H1 (cell line): ENCODE measurements around the gene GABRR1. TPM values are rescaled to one million over a fixed set of nuclear protein-coding genes. Genes with fewer than 3 reads are reported as not detected.

Experiments used
- CHD7 ChIP-seq: fragments of 300-600 bp; sonication (generic); IDR thresholded peaks from 2 replicates; pipeline ENCODE4 v1.7.1; 2012; ENCODE audit warnings: low read length, moderate library complexity, mild to moderate bottlenecking, inconsistent platforms; ENCODE audit not compliant: insufficient replicate concordance
- GTF2F1 ChIP-seq: IDR thresholded peaks from 2 replicates; pipeline ENCODE4 v1.6.1; 2012; ENCODE audit warnings: low read depth, low read length, improper control_type of control experiment, borderline replicate concordance
- JUN ChIP-seq: IDR thresholded peaks from 2 replicates; pipeline ENCODE4 v1.6.1; 2011; ENCODE audit warnings: low read depth, mild to moderate bottlenecking, improper control_type of control experiment, low read length
- JUND ChIP-seq: IDR thresholded peaks from 2 replicates; pipeline ENCODE4 v1.6.1; 2011; ENCODE audit warnings: mild to moderate bottlenecking, improper control_type of control experiment, low read length
- RAD21 ChIP-seq, 2 experiments: IDR thresholded peaks in 1 of 2; conservative IDR thresholded peaks in 1 of 2; 2 replicates each; pipeline ENCODE4 v1.6.1; 2011; ENCODE audit warnings: low read depth in 2 of 2, low read length in 2 of 2, improper control_type of control experiment in 1 of 2, inconsistent platforms in 1 of 2, mild to moderate bottlenecking in 1 of 2, moderate library complexity in 1 of 2
- SIN3A ChIP-seq, 2 experiments: IDR thresholded peaks in 1 of 2; conservative IDR thresholded peaks in 1 of 2; 2 replicates each; pipeline ENCODE4 v1.6.1; 2011 to 2012; ENCODE audit warnings: low read length in 2 of 2, improper control_type of control experiment in 1 of 2, low read depth in 1 of 2, mild to moderate bottlenecking in 1 of 2
- SUZ12 ChIP-seq: fragments of 200-600 bp; sonication (generic); IDR thresholded peaks from 2 replicates; pipeline ENCODE4 v1.6.1; 2012; ENCODE audit warnings: mild to moderate bottlenecking, inconsistent platforms, low read length, moderate library complexity, mixed read lengths
- polyA plus RNA-seq, 7 experiments: library from polyadenylated mRNA; depleted of rRNA in 3 of 7; stranded (reverse) in 5 of 7; unstranded in 2 of 7; fragments of >200 nt in 5 of 7; fragments of 200-250 nt in 2 of 7; gene quantifications; 1 replicate in 5 of 7; 2 replicates in 1 of 7; 4 replicates in 1 of 7; pipeline versions ENCODE4 v1.2.1 to v1.2.3, GENCODE V29; 2011 to 2013; ENCODE audit warnings: missing spikeins in 2 of 7, mixed read lengths in 2 of 7
- total RNA-seq: library from RNA; stranded (reverse); fragmentation: NEBNext Ultra II Directional; extraction: Animal tissue kit (Norgen Biotek cat#: 25700); gene quantifications from 2 replicates; pipeline ENCODE4 v1.2.1, GENCODE V29; 2021

The GABRR1 gene
- total and polyA plus RNA-seq, 2 of the 8 experiments (the other 6 are each of a cell fraction or from before 2014, with no cell fraction given): 0.60 to 0.63 TPM

DNA sequence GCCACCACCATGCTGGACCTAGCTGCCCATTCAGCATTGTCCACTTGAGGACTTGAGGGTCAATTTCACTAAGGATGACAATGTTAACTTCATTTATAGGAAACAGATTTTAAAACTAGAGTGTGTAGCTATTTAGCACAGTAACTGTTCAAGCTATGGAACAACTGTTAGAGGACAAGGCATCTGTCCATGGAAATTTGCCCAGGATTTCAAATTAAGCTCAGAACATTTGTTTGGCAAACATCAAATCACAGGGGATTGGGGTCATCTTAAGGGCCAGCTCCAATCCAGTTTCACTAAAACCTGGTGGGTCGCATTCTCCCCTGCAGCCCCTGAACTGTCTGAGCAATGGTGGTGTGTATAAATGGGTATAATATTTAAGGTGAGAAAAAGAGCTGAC lies 36.2 kb downstream of the GABRR1 start (continued):
- TF ChIP-seq CHD7 (no peak), SIN3A (conservative IDR thresholded peaks at IDR 0.05 in 1 of 2, IDR thresholded peaks at IDR 0.05 in 1 of 2; ENCODE audit: low read depth in 1 of 2, low read length in 2 of 2) (no peak), JUN (no peak), SUZ12 (no peak), RAD21 (IDR thresholded peaks at IDR 0.05 in 1 of 2, conservative IDR thresholded peaks at IDR 0.05 in 1 of 2; ENCODE audit: low read depth in 2 of 2, low read length in 2 of 2) (no peak), JUND (no peak), GTF2F1 (no peak)
